IPS-15b (cell line): Measurements from ENCODE around the gene CFAP69.

Experiments
- H3K27me3 ChIP-seq: one replicate; pipeline ENCODE4 v1.6.1; 2013; ENCODE audit warnings: low read length; ENCODE audit not compliant: control insufficient read depth, insufficient read depth
- H3K36me3 ChIP-seq: one replicate; pipeline ENCODE4 v1.6.1; 2013; ENCODE audit warnings: low read length; ENCODE audit not compliant: control insufficient read depth, insufficient read depth
- H3K4me1 ChIP-seq: one replicate; pipeline ENCODE4 v1.6.1; 2013; ENCODE audit warnings: mild to moderate bottlenecking, low read length; ENCODE audit not compliant: control insufficient read depth, insufficient read depth
- H3K4me3 ChIP-seq: one replicate; pipeline ENCODE4 v1.5.1; 2013; ENCODE audit warnings: low read depth, low read length
- H3K9ac ChIP-seq: one replicate; pipeline ENCODE4 v1.6.1; 2013; ENCODE audit warnings: low read depth, mild to moderate bottlenecking, low read length
- H3K9me3 ChIP-seq: one replicate; pipeline ENCODE4 v1.6.1; 2013; ENCODE audit warnings: mild to moderate bottlenecking, low read length; ENCODE audit not compliant: control insufficient read depth, insufficient read depth

Gene CFAP69

DNA sequence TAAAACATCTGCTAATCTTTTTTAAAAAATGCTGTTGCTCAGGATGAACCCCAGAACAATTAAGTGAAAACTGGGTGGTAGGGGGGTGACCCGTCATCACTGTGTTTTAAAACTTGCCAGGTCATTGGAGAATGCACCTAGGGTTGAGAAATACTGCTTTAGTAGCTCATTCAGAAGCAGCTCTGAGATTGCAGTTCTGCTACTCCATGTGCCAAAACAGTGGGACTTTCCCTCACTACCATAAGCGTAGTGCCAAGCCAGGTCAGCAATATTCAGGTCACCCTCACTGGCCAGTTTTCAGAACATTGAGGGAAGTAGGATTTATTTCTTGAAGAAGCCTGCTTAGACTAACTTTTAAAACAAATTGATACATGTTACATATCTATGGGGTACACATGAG is 28.2 kb upstream of the CFAP69 start:
- Histone ChIP-seq H3K27me3 (no peaks in the 10 kb centered on the region), H3K4me1 (peaks cover 22% of the 10 kb centered on the region), H3K9me3 (no peaks in the 10 kb centered on the region), H3K4me3 (no peak overlapping the region), H3K9ac (no peak overlapping the region), H3K36me3 (no peaks in the 10 kb centered on the region)

DNA sequence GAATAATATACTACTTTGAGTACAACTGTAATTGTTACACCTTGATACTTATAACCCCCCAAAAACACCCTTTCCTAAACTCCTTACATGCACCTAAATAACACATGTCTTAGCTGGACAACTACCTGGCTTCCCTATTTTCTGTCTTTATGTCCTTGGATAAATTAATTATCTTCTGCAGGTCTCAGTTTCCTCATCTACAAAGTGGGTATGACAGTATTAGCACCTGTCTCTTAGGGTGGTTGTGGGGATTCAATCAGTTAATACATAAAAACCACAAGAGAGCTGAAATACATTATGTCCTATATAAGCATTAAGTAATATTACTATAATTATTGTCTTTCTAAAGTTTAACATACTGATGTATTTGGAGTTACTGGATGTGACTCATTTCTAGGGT is 22.6 kb upstream of the CFAP69 start:
- H3K36me3 ChIP-seq, result no peaks in the 10 kb centered on the region

DNA sequence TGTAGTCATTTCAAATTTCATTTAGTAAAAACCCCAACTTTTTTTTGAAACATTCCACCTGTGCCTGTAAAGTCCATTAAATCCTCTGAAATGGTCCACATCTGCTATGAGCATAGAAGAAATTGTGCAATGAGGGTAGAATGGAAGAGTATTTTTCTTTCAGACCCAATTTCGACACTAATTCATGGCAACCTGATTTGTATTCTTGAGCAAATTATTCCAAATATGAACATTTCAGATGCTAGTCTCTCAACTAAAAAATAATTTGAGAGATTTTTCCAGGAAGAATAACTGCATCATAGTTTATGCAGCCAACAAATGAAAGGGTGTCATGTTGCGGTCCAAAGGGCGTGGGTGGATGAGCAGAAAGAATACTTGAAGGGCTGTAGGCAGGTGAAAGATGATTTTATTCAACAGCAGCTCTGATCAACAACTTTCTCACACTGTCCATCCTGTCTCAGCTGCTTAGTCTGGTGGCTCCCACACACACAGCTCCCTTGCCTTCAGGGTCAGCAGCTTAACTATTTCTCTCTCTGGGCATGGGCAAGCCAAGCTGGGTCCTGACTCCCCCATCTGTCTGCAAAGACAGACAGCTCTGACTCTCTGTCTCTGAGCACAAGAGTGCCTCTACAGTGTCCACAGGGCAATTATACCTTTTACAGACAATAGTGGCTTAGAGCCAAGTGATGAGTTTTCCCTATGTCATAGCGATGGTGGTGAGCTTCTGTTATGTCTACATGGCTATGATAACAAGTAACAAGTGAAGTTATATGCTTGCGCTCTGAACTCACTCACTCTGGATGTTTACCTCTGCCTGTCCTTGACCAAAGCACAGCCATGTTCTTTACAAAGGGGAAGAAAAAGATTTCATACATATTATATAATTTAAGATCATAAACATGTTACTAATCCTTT is 21.9 kb upstream of the CFAP69 start:
- Histone ChIP-seq H3K9ac (no peak overlapping the region), H3K4me3 (no peak overlapping the region), H3K4me1 (peaks cover 24% of the 10 kb centered on the region), H3K9me3 (no peaks in the 10 kb centered on the region), H3K27me3 (no peaks in the 10 kb centered on the region), H3K36me3 (no peaks in the 10 kb centered on the region)

More for the DNA sequence above, 22.6 kb upstream of the CFAP69 start:
- no peaks in the 10 kb centered on the region for H3K9me3 ChIP-seq
- H3K4me1 ChIP-seq, result peaks cover 24% of the 10 kb centered on the region
- H3K4me3 ChIP-seq, result no peak overlapping the region
- H3K27me3 ChIP-seq, result no peaks in the 10 kb centered on the region
- no peak overlapping the region for H3K9ac ChIP-seq

DNA sequence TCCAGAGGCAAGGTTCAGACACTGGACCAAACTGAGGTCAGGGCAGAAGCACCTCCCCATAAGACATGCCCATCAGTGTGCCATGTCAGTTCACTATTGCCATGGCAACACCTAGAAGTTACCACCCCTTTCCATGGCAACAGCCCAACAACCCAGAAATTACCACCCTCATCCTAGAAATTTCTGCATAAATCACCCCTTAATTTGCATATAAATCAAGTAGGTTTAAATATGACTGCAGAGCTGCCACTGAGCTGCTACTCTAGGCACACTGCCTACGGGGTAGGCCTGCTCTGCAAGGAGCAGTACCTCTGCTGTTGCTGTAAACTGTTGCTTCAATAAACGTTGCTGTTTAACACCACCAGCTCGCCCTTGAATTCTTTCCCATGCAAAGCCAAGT is 20.8 kb upstream of the CFAP69 start:
- H3K4me3 ChIP-seq, result peak overlapping the region; percentile 10
- no peaks in the 10 kb centered on the region for H3K9me3 ChIP-seq
- peak overlapping the region; percentile 30 for H3K9ac ChIP-seq
- no peaks in the 10 kb centered on the region for H3K27me3 ChIP-seq
- peaks cover 24% of the 10 kb centered on the region for H3K4me1 ChIP-seq
- H3K36me3 ChIP-seq, result no peaks in the 10 kb centered on the region

DNA sequence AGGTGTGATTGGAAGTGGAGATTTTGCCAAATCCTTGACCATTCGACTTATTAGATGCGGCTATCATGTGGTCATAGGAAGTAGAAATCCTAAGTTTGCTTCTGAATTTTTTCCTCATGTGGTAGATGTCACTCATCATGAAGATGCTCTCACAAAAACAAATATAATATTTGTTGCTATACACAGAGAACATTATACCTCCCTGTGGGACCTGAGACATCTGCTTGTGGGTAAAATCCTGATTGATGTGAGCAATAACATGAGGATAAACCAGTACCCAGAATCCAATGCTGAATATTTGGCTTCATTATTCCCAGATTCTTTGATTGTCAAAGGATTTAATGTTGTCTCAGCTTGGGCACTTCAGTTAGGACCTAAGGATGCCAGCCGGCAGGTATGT is 19.8 kb upstream of the CFAP69 start:
- Histone ChIP-seq H3K9me3 (no peaks in the 10 kb centered on the region), H3K4me3 (no peak overlapping the region), H3K9ac (no peak overlapping the region), H3K4me1 (peaks cover 27% of the 10 kb centered on the region), H3K36me3 (no peaks in the 10 kb centered on the region), H3K27me3 (no peaks in the 10 kb centered on the region)

DNA sequence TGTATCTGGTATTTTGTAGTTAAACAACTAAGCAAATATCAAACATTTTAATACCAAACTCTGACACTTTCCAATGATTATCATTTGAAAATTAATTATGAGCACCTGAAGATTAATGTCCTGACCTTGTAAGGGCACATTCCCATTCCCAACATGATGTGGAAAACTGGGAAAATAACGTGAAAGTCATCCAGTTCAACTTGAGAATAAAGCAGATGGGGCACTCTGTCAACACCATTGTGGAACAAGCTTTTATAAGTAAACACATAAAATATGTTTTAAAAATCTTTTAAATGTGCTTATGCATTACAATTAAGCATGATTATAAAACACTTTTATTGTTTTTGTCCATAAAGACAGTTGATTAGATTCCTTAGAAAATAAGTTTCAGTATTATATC is 19.4 kb upstream of the CFAP69 start:
- Histone ChIP-seq H3K4me1 (peaks cover 27% of the 10 kb centered on the region), H3K4me3 (no peak overlapping the region), H3K36me3 (no peaks in the 10 kb centered on the region), H3K9ac (peak overlapping the region; percentile 42), H3K9me3 (no peaks in the 10 kb centered on the region), H3K27me3 (no peaks in the 10 kb centered on the region)

DNA sequence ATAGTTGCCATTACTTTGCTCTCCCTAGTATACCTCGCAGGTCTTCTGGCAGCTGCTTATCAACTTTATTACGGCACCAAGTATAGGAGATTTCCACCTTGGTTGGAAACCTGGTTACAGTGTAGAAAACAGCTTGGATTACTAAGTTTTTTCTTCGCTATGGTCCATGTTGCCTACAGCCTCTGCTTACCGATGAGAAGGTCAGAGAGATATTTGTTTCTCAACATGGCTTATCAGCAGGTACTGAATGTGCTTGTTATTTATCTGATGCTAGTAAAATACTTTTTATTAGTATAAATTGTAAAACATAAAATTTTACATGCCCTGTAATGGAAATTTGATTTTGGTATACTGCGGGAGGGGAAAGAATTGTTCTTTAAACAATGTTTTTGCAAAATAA is 17.7 kb upstream of the CFAP69 start:
- no peaks in the 10 kb centered on the region for H3K36me3 ChIP-seq
- no peak overlapping the region for H3K4me3 ChIP-seq
- H3K27me3 ChIP-seq, result no peaks in the 10 kb centered on the region
- H3K9ac ChIP-seq, result no peak overlapping the region
- H3K9me3 ChIP-seq, result no peaks in the 10 kb centered on the region
- H3K4me1 ChIP-seq, result peaks cover 27% of the 10 kb centered on the region

DNA sequence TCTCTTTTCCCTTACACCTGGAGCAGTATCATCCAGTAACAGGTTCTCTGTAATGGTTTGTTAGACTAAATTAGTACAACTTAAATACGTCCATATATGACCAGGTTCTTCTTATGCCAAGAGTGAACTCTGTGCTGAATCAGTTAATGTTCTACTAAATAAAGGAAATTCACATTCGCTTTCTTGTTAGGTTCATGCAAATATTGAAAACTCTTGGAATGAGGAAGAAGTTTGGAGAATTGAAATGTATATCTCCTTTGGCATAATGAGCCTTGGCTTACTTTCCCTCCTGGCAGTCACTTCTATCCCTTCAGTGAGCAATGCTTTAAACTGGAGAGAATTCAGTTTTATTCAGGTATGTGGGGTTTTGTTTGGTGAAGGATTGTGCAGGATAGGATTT is 15.3 kb upstream of the CFAP69 start:
- Histone ChIP-seq H3K9me3 (no peaks in the 10 kb centered on the region), H3K4me3 (no peak overlapping the region), H3K27me3 (no peaks in the 10 kb centered on the region), H3K36me3 (no peaks in the 10 kb centered on the region), H3K4me1 (peaks cover 13% of the 10 kb centered on the region), H3K9ac (peak overlapping the region; percentile 42)

DNA sequence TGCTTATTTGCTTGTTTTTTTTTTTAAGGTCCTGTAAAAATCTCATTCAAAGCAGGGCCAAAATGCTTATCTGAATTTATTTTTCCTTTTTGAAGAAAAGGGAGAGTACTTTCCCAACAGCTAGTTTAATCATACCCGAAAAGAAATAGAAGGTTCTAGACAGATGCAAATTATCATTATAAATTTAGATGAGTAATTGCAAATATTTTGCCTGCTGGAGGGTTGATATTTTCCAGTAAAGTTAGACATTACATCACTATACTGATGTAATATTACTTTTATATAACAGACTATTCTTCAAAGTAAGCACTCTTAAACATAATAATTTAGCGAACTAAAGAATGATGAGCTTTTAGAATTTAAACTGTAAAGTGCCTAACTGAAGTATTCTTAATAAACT is 14.1 kb upstream of the CFAP69 start:
- peaks cover 4% of the 10 kb centered on the region for H3K4me1 ChIP-seq
- no peaks in the 10 kb centered on the region for H3K27me3 ChIP-seq
- H3K36me3 ChIP-seq, result no peaks in the 10 kb centered on the region
- H3K4me3 ChIP-seq, result no peak overlapping the region
- no peak overlapping the region for H3K9ac ChIP-seq
- H3K9me3 ChIP-seq, result no peaks in the 10 kb centered on the region

DNA sequence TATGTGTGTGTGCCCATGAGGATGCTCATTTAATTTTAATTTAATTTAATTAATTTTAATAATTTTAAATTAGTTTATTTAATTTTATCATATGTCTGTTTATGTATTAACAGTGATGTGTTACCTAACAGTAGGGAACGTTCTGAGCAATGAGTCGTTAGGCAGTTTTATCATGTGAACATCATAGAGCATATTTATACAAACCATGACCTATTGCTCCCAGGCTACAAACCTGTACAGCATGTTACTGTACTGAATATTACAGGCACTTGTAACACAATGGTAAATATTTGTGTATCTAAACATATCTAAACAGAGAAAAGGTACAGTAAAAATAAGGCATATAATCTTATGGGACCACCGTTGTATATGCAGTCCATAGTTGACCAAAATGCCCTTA is 13.7 kb upstream of the CFAP69 start:
- no peaks in the 10 kb centered on the region for H3K27me3 ChIP-seq
- H3K9me3 ChIP-seq, result no peaks in the 10 kb centered on the region
- H3K36me3 ChIP-seq, result no peaks in the 10 kb centered on the region
- H3K9ac ChIP-seq, result no peak overlapping the region
- H3K4me1 ChIP-seq, result peaks cover 4% of the 10 kb centered on the region
- no peak overlapping the region for H3K4me3 ChIP-seq

DNA sequence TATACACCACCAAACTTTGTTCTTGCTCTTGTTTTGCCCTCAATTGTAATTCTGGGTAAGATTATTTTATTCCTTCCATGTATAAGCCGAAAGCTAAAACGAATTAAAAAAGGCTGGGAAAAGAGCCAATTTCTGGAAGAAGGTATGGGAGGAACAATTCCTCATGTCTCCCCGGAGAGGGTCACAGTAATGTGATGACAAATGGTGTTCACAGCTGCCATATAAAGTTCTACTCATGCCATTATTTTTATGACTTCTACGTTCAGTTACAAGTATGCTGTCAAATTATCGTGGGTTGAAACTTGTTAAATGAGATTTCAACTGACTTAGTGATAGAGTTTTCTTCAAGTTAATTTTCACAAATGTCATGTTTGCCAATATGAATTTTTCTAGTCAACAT is 12.5 kb upstream of the CFAP69 start:
- Histone ChIP-seq H3K4me3 (no peak overlapping the region), H3K27me3 (no peaks in the 10 kb centered on the region), H3K36me3 (no peaks in the 10 kb centered on the region), H3K9ac (no peak overlapping the region), H3K9me3 (no peaks in the 10 kb centered on the region), H3K4me1 (peaks cover 4% of the 10 kb centered on the region)

DNA sequence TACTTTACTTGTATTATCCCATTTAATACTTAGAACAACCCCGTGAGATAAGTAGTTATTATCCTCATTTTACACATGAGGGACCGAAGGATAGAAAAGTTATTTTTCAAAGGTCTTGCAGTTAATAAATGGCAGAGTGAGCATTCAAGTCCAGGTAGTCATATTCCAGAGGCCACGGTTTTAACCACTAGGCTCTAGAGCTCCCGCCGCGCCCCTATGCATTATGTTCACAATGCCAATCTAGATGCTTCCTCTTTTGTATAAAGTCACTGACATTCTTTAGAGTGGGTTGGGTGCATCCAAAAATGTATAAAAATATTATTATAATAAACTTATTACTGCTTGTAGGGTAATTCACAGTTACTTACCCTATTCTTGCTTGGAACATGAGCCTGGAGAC is 11.4 kb upstream of the CFAP69 start:
- H3K9ac ChIP-seq, result no peak overlapping the region
- H3K4me1 ChIP-seq, result peaks cover 4% of the 10 kb centered on the region
- no peak overlapping the region for H3K4me3 ChIP-seq
- H3K9me3 ChIP-seq, result no peaks in the 10 kb centered on the region
- H3K27me3 ChIP-seq, result no peaks in the 10 kb centered on the region
- H3K36me3 ChIP-seq, result no peaks in the 10 kb centered on the region
